Right ventricle myocardium superior (tissue), 1 donor: ENCODE data around the gene CLPTM1. TPM values are rescaled to one million over a fixed set of nuclear protein-coding genes. Genes with fewer than 3 reads are reported as not detected.
A peak's percentile ranks its signal among the peaks of the same experiment; 100 is the strongest.
"Not testable (repeated sequence)": the region's sequence is repeated elsewhere in the genome, so short reads cannot be mapped to it uniquely, and the experiment has no call there.

Experiments
- ATAC-seq: fragments of 200-7000 bp; cut with Tn5 transposase; one replicate; pipeline ENCODE4 v1.9.1; 2020; ENCODE audit warnings: mild to moderate bottlenecking; ENCODE audit not compliant: poor library complexity
- DNase-seq: peaks from one replicate; pipeline ENCODE4 v3.0.0-alpha.2; 2020
- intact Hi-C: fragments of 100-400 bp; cut with DNase I; formaldehyde crosslinking; loops from one replicate; pipeline ENCODE4 v1.11.2; 2022
- total RNA-seq: library from RNA; stranded (reverse); fragmentation: NEBNext Ultra II Directional; extraction: Animal tissue kit (Norgen Biotek cat#: 25700); gene quantifications from one replicate; pipeline ENCODE4 v1.2.1, GENCODE V29; 2021
- donor health status: DM: no; HTN: yes; CAD: no; lungs with severe emphysema.

CLPTM1 gene
- total RNA-seq, 1 donor from 2014 or later: 89.7 TPM

GRCh38 chr19:44969437-44969836 lies 14.3 kb downstream of the CLPTM1 start:
- ATAC-seq: no peak
- no peak for DNase-seq
- intact Hi-C loops: no loop called here

GRCh38 chr19:44971451-44971850 lies 16.3 kb downstream of the CLPTM1 start:
- intact Hi-C loops, DNase-seq, ATAC-seq: not testable (repeated sequence)

- ATAC-seq: no peak
- intact Hi-C loops: no loop called here
- no peak for DNase-seq
Observed at GRCh38 chr19:44972802-44973201, 17.6 kb downstream of the CLPTM1 start.

GRCh38 chr19:44973982-44974735 lies 19.0 kb downstream of the CLPTM1 start:
- no peak for ATAC-seq

GRCh38 chr19:44974857-44975256 lies 19.7 kb downstream of the CLPTM1 start:
- no peak for DNase-seq
- intact Hi-C loops: no loop called here
- ATAC-seq: no peak

More at GRCh38 chr19:44973982-44974735, 19.0 kb downstream of the CLPTM1 start:
- DNase-seq: no peak
- intact Hi-C loops: no loop called here

- intact Hi-C loops: no loop called here
- DNase-seq (no peak), ATAC-seq (no peak)
Observed at GRCh38 chr19:44975444-44975843, 20.3 kb downstream of the CLPTM1 start.

GRCh38 chr19:44984005-44984404 lies 28.8 kb downstream of the CLPTM1 start:
- ATAC-seq: no peak
- no peak for DNase-seq
- intact Hi-C loops: no loop called here

GRCh38 chr19:44985445-44985844 lies 30.3 kb downstream of the CLPTM1 start:
- no peak for ATAC-seq
- intact Hi-C loops: no loop called here
- DNase-seq: no peak

GRCh38 chr19:44986389-44986788 lies 31.2 kb downstream of the CLPTM1 start:
- DNase-seq: no peak
- intact Hi-C loops: no loop called here
- no peak for ATAC-seq

- intact Hi-C loops: no loop called here
- DNase-seq (no peak), ATAC-seq (no peak)
Observed at GRCh38 chr19:44987148-44987675, 32.0 kb downstream of the CLPTM1 start.

GRCh38 chr19:44988273-44988672 lies 33.1 kb downstream of the CLPTM1 start:
- no peak for DNase-seq
- no peak for ATAC-seq
- intact Hi-C loops: no loop called here

- DNase-seq: peak; percentile 74
- intact Hi-C loops: no loop called here
Observed at GRCh38 chr19:44988896-44989556, 33.8 kb downstream of the CLPTM1 start.

GRCh38 chr19:44990459-44990858 lies 35.3 kb downstream of the CLPTM1 start:
- intact Hi-C loops: no loop called here
- no peak for DNase-seq
- ATAC-seq: no peak

More at GRCh38 chr19:44988896-44989556, 33.8 kb downstream of the CLPTM1 start:
- no peak for ATAC-seq

GRCh38 chr19:44990966-44991365 lies 35.8 kb downstream of the CLPTM1 start:
- ATAC-seq: no peak
- intact Hi-C loops: no loop called here
- no peak for DNase-seq

GRCh38 chr19:44992336-44993163 lies 37.4 kb downstream of the CLPTM1 start:
- intact Hi-C loops: no loop called here
- ATAC-seq (no peak), DNase-seq (no peak)

- intact Hi-C loops: no loop called here
- no peak for DNase-seq
- no peak for ATAC-seq
Observed at GRCh38 chr19:44993526-44993925, 38.3 kb downstream of the CLPTM1 start.

GRCh38 chr19:44993926-44994537 lies 38.9 kb downstream of the CLPTM1 start:
- DNase-seq (no peak), ATAC-seq (no peak)
- intact Hi-C loops: no loop called here

- DNase-seq (no peak), ATAC-seq (no peak)
- intact Hi-C loops: no loop called here
Observed at GRCh38 chr19:44998025-44998424, 42.8 kb downstream of the CLPTM1 start.
